GM18520 (cell line): Measurements from ENCODE around the gene CPB2.

ENCODE experiments used
- ATAC-seq: cut with Tn5 transposase; IDR thresholded peaks from one replicate; pipeline ENCODE4 v1.9.1; 2021; ENCODE audit not compliant: unreplicated experiment

The CPB2 gene, protein sequence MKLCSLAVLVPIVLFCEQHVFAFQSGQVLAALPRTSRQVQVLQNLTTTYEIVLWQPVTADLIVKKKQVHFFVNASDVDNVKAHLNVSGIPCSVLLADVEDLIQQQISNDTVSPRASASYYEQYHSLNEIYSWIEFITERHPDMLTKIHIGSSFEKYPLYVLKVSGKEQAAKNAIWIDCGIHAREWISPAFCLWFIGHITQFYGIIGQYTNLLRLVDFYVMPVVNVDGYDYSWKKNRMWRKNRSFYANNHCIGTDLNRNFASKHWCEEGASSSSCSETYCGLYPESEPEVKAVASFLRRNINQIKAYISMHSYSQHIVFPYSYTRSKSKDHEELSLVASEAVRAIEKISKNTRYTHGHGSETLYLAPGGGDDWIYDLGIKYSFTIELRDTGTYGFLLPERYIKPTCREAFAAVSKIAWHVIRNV

DNA sequence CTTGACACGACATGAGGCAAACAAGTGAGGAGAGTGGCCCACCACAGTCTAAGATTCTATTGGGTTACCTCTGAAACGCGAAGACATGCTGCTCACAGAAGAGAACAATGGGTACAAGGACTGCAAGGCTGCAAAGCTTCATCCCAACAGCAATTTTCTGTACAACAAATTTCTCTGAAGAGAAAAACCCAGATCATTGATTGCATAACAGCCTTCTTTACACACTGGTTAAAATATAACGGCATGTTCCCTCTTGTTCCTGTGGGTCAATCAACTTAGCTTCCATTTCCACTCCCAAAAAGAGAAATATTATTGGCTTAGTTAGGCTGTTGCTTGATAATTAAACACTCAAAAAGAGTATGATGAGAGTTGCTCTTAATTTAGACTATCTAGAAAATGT lies at the start of gene CPB2:
Gene CPB2, minus strand, starts transcription at position 166 of the 400 bp plus-strand sequence. Its CDS starts 24 bp downstream, at position 142.
- ATAC-seq, result no peak

DNA sequence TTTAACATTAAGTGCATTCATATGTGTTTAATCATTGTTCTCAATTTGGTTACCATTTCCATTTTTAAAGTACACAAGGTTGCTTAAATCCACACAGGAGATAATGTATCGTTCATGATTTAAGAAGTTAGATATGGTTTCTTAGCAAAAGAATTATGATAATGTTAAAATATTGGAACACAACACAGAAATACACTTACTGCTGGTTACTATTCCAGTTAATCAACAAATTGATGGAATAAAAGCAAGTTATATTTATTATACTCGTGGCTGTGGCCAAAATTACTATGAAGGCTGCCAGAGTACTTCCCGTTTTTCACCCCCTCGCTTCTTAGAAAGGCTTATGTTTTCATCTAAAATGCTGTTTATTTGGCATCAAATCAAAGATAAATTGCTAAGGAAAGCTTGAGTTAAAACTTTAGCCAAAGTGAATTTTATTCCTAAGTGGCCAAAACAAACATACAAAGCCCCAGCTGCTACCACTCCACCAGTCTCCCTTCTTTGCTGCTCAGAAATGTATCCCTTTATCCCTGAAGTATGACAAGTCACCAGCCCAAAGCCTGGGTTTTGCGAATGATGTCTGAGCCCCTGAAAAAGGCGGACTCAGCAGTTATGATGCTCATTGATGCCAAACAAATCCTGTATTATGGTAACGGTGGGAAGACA lies 49.4 kb upstream of the CPB2 start:
- ATAC-seq, result no peak

DNA sequence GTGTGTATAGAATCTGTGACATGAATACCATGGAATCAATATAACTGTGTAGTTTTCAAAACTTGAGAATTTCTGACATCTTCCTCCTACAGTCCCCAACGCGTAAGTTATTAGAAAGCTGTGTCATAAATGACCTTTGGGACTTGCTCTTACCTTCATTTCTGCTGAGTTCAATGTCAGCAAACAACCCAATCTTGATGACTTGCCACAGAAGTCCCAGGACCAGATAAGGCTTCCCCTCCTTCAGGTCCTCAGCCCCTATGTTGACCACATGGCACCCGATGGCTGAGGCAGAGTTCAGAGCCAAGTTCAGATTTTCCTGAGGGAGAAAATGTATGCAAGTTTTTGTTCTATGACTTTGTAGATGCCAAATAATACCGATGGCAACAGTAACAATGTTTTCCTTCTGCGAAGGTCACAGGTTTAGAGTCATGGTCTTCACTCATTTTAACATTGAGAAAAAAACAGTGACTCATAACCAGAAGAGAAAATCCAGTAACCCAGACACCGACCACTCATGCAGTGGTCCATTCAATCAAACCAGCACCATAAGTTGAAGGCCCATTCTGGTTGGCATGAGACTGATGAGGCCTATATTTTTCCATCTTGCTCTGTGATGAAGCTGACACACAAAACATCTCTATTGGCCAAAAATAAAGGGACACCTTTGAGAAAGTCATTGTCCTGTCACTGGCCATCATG lies 47.9 kb upstream of the CPB2 start:
- no peak for ATAC-seq

DNA sequence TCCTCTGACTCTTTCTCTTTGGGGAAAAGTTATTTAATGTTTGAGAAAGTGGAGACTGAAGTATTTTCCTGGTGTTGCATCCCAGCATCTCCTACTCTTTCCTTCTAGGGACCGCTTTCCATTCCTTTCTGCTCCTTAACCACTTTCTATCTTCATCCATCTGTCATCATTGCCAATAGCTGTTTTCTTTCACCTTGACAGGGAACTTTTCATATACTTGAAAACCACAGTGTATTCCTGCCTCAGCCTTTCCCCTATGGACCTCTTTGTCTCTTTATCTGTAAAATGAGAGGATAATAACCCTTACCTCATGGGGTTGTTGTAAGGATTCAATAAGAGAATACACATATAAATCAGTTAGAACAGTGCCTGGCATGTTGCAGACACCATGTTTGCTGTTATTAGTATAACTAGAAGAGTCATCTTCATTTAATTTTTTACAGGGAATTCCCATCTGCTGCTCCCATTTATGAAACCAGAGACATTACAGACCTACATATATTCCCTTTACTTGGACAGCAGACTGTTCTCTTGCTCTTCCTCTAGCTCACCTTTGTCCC lies 45.4 kb upstream of the CPB2 start:
- ATAC-seq, result no peak

DNA sequence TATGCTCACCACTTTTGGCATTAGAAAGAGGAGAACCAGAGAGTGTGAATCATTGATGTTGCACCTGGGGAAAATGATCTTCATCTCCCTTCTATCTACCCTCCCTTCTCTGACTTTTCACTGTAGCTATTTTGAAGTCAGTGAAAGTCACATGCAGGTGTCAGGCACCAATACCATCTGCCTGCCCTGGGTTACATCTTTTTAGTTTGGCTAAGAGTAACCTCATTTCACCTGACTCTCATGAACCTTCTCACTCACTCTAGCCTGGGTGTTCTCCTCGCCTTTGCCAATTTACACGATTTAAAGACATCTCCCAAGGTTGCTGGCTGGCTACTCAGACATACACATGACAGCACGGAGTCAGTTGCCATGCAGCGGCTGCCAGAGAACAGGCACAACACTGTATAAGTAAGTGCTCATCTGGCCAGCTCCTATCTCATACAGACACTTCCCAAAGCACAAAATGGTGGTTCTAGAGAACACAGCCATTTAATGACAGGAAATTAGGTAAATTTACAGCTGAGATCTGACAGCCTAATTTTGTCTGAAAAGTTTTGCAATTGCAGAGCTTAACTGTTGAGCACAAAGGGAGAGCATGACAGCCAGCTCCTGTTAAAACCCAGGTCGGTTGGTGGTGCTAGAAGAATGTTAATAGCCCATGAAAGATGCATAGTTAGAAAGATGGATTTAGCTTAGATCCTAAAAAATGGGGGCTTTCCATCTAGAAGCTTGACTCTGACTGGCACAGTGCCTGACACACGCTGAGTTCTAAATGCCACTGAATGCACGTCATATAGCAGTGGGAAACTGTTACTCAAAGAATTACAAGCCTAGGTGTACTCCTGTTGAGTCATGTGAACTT lies 44.7 kb upstream of the CPB2 start:
- no peak for ATAC-seq

DNA sequence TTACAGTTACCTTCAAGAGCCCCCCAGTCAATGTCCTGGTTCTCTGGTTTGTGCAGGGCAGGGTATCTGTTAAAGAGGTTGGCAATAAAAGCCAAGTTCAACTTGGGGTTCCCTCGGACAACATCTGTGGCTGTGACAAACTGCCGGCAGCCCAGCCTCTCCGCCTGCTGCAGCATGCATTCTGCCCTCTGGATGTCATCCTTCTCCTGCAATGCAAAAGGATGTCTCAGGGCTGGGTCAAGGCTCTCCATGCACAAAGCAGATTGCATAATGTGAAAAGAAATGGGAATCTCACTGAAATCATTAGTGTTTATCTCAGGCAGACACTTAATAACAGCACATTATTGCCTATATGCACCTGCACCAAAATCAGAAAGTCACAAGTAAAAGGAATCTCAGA lies 42.1 kb upstream of the CPB2 start:
- ATAC-seq, result no peak

DNA sequence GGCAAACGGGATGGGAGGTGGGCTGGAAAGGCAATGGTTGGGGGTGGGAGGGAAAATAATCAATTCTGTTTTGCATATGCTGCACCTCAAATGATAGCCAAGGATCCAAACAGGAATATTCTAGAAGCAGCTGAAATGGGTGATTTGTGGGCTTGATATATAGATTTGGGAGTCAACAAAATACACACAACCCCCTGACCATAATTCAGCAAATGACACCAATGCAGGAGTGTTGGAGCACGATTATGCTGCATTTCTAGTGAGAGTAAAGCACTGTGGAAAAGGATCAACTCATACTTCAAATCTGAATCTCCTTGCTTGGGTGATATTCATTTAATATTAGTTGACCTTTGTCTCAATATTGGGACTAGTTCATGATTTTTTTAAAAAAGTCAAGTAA lies 41.1 kb upstream of the CPB2 start:
- no peak for ATAC-seq

DNA sequence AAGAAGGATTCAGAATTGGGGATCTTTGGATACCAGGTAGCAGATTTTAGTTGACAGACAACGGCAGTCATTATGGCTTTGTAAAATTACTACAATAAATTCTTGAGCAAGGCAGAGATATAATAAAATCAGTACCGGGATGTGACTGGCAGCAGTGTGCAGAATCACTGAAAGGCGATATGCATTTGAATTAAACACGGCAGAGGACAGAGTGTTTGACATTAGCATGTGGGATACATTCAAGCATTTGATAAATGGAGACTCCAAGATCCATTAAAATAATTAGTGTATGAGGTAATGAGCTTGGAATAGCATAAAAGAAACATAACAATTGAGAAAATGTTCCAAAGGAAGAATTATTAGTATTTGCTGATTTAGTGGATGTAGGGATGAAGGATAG lies 40.3 kb upstream of the CPB2 start:
- ATAC-seq, result no peak

DNA sequence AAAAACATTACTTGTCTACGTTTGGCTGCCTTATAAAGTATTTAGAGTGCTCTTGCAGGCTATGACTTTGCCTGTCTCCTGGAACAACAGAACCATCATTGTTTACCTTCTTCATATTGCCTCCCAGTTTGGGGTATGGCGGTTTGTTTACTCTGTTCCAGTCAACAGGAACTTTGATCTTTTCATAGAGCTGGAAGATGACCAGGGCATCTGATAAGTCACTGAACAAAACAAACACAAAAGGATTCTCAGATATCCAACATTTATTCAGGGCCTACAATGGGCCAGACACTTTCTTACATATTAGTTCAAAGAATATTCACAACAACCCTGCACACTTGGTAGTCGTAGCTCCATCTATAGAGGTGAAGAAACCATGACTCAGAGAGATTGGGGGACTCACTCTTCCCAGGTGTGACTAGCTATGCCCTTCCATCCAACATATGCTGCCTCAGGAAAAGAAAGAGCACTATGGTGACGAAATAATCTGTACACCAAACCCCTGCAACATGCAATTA lies 38.4 kb upstream of the CPB2 start:
- no peak for ATAC-seq

DNA sequence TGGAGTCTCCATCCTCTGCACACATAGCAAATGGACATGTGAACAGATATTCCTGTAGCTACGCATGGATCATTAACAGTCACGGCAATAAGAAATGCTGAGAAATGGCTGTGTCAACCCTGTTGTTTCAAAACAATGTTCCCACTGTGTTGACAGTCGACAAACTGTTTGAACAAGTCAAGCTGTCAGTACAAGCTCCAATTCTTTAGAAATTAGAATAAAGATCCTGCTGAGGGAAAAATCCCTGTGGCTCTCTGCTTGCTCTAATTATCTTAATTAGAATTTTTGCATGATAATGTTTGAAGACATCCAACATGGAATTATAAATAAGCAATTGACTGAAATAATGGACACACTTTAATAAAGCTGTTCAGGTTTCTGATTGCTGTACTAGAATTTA lies 37.9 kb upstream of the CPB2 start:
- no peak for ATAC-seq

DNA sequence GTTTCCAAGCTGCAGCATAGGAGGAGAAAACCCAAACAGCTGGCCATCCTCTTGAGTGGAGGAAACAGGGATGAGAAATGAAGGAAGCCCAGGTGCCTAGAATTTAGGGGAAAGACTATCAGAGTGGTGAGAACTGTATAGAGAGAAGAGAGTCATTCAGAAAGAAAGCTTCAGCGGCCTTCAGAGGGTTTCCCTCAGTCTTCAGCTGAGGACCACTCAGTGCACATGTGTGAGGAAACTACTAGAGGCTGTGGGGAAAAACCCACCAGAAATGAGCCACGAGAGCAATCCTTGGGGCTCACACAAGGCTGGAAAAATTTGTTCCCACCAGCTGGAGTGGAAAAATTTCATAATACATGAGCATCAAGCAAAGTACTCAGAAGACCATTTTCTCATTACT lies 35.2 kb upstream of the CPB2 start:
- ATAC-seq, result no peak

DNA sequence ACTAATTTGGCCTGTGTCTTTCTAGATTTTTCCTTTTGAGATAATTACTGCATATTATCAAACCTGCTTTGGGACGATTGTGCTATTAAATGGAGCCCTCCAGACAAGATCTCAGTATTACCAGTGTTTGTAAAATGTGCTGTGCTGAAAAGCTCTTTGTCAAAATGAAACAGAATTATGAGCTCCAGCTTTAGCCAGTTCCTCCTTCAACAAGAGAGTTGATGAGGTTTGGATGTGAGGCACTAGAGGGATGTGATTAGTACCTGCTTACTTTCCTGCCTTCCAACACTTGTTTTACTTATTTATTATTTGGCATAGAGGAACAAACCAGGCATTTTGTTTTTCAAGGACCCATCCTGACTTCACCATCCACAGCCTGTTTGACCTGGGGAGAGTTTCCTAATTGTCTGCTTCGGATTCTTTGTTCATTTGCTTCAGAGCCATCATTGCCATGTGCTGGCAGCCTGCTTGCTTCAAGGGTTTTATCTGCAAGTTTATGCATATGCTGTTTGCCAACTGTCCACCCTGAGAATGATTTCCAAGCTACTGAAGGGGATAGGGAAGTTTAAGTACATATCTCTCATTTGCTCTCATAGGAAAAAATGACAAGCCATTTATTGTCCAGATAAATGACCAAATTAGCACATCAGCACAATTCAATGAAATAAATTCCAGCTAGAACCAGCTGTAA lies 32.9 kb upstream of the CPB2 start:
- no peak for ATAC-seq

DNA sequence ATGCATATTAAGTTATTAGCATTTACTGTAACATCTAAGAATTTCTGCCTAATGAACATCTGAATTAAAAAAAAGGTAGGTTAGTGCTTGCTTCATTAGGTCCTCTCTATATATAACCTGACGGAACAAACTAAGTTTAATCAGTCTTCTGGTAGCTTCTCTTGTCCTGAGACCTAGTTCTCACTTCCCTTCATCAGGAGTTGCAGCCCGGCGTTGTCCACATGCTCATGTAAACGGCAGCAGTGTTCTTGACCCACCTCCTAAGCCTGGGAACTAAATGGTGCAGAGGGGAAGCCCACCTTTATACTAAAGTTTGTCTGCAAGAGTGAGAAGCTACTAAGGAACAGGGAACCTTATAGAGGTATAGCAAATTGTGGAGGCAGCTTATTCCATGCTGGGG lies 31.9 kb upstream of the CPB2 start:
- no peak for ATAC-seq

DNA sequence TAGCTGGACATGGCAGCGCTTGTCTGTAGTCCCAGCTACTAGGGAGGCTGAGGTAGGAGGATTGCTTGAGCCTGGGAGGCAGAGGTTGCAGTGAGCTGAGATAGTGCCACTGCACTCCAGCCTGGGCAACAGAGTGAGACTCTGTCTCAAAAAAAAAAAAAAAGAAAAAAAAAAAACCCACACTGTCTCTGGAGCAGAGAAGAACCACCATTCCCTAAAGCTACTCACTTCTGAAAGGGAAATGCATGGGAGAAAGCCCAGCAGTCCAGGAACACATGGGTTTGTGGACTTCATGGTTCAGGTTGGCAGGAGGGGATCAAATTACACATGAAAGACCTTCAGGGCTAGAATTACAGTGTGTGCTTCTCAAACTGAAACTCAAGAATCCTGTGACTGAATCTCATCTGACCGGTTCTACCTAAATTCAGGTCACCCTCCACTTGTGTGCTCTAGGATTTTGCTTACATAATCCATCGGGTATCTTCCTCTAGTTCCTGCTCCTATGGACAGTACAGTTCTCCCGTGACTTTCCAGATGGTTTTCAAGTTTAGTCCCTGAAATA lies 30.2 kb upstream of the CPB2 start:
- ATAC-seq, result no peak

DNA sequence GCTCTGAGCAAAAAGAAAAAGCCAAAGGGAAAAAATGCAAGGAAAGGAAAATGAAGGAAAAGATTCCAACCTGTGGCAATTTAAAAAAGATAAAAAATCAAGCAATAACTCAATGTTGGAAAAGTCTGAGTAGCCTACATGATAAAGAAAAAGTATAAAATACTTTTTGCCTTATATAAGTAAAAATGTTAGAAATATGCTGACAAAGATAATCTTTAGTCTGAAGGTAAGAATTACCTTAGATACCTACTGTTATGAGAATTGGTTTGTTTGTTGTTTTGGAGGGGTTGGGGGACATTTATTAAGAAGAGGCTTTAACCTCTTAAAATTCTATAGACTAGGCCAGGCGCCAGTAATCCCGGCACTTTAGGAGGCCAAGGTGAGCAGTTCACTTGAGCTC lies 29.7 kb upstream of the CPB2 start:
- ATAC-seq, result no peak

DNA sequence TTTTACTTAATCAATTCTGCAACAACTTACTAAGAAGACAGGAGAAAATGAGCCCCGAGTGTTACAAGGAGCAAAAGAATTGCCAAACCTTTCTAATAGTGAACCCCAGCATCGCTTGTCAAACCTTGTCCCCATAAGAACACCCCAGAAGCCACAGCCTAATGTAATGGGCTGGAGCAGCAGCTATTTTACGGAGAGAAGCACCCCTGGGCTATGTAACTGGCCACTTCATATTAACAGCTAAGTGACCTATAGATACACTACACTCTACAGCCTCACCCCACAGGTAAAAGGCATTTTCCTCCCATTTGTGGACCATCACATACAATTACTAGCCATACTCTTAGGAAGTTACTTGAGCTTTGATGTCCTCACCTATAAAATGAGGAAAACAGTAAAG lies 27.3 kb upstream of the CPB2 start:
- ATAC-seq, result no peak

DNA sequence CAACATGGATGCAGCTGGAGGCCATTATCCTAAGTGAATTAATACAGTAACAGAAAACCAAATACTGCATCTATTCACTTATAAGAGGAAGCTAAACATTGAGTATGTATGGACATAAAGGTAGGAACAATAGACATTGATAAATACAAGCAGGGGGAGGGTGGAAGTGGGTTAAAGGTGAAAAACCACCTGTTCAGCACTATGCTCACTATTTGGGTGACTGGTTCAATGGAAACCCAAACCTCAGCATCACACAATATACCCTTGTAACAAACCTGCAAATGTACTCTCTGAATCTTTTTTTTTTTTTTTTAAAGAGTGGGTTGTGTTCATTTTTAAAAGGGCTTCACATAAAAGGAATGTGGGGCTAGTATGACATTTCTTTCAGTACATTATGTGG lies 26.9 kb upstream of the CPB2 start:
- ATAC-seq, result no peak

DNA sequence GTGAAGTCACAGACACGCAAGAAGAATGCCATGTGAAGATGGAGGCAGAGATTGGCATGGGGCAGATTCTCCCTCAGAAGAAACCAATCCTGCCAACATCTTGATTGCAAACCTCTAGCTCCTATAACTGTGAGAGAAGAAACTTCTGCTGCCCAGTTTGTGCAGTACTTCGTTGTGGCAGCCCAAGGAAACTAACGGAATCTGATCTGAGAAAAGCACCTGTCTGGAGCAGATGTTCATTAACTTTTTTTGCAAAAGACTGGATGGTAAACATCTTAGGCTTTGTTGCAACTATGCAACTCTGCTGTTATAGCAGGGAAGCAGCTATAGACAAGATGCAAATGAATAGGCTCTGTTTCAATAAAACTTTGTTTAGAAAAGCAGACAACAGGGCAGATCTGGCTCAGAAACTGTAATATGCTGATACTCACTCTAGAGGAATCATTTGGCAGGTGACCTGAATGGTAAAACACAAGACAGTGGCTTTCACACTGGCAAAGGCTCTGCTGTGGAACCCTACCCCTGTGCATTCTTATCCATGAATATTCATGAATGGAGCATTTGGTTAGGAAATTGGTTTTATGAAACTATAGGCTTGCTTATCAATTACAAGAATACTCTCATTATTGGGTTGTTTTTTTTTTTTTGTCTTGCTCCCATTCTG lies 25.3 kb upstream of the CPB2 start:
- ATAC-seq, result no peak

DNA sequence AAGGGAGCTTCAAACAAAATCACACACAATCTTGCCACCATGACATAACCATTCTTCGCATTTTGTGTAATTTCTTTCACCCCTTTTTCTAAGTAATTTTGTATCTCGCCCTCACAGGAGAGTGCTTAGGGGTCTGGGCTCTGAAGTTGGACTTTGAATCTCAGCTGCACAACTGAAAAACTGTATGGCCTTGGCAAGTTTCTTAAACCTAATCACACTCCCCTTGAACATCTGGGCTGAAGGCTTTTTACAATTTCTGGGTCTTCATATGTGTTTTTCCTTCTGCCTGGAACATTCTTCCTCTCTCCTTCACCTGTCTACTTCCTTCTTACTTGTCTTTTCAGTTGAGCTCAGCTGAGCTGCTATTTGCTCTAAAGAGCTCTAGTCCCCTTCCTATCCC lies 24.3 kb upstream of the CPB2 start:
- no peak for ATAC-seq
